GM23338 (cell line): ENCODE results near the gene TCF7L1.

Experiments
- CREB1 ChIP-seq: fragments of 250-450 bp; sonication (Bioruptor Pico); IDR thresholded peaks from 2 replicates; pipeline ENCODE4 v1.5.0; 2020; ENCODE audit warnings: low read depth, mild to moderate bottlenecking, moderate library complexity
- CTCF ChIP-seq, 2 experiments: fragments of 200-600 bp in 1 of 2; sonication (generic) in 1 of 2; conservative IDR thresholded peaks; 2 replicates each; pipeline versions ENCODE4 v1.5.1 to v1.6.1; 2016 to 2017; ENCODE audit warnings: antibody characterized with exemption in 2 of 2, low read depth in 2 of 2, mild to moderate bottlenecking in 2 of 2, moderate library complexity in 1 of 2
- EZH2 ChIP-seq: fragments of 200-600 bp; sonication (generic); IDR thresholded peaks from one replicate; pipeline ENCODE4 v1.8.0; 2017; ENCODE audit warnings: antibody characterized with exemption, mild to moderate bottlenecking, low read depth; ENCODE audit not compliant: unreplicated experiment
- EZH2phosphoT487 ChIP-seq: fragments of 200-600 bp; sonication (generic); IDR thresholded peaks from one replicate; pipeline ENCODE4 v1.8.1; 2018; ENCODE audit warnings: antibody characterized with exemption; ENCODE audit not compliant: unreplicated experiment
- JUNB ChIP-seq: IDR thresholded peaks from one replicate; pipeline ENCODE4 v1.6.1; 2016; ENCODE audit warnings: antibody characterized with exemption; ENCODE audit not compliant: unreplicated experiment
- NANOG ChIP-seq: IDR thresholded peaks from 2 replicates; pipeline ENCODE4 v1.6.1; 2016; ENCODE audit warnings: antibody characterized with exemption, borderline replicate concordance
- POLR2AphosphoS5 ChIP-seq: IDR thresholded peaks from 2 replicates; pipeline ENCODE4 v1.6.1; 2016; ENCODE audit warnings: antibody characterized with exemption, low read depth
- ZNF114 ChIP-seq: fragments of 250-450 bp; sonication (Bioruptor Pico); IDR thresholded peaks from 2 replicates; pipeline ENCODE4 v1.5.0; 2020; ENCODE audit warnings: mild to moderate bottlenecking, moderate library complexity
- ZNF331 ChIP-seq: fragments of 250-450 bp; sonication (Bioruptor Pico); IDR thresholded peaks from 2 replicates; pipeline ENCODE4 v1.5.0; 2020; ENCODE audit warnings: low read depth, mild to moderate bottlenecking, moderate library complexity
- ZNF462 ChIP-seq: fragments of 250-450 bp; sonication (Bioruptor Pico); IDR thresholded peaks from 2 replicates; pipeline ENCODE4 v1.5.0; 2020; ENCODE audit warnings: mild to moderate bottlenecking, moderate library complexity
- TF ChIP-seq, protein P1 (sequence below): IDR thresholded peaks from one replicate; pipeline ENCODE4 v1.6.1; 2018; ENCODE audit warnings: antibody characterized with exemption; ENCODE audit not compliant: unreplicated experiment
- TF ChIP-seq, protein P2 (sequence below): IDR thresholded peaks from 2 replicates; pipeline ENCODE4 v1.6.1; 2016; ENCODE audit warnings: antibody characterized with exemption

GRCh38 chr2:85282914-85283313 lies 149.7 kb downstream of the TCF7L1 start:
- TF ChIP-seq CTCF (conservative IDR thresholded peaks at IDR 0.05; ENCODE audit: low read depth in 2 of 2) (no peak), JUNB (no peak), ZNF114 (CRISPR knock-in tag) (no peak), POLR2AphosphoS5 (no peak), EZH2phosphoT487 (no peak), EZH2 (no peak), CREB1 (no peak), ZNF331 (CRISPR knock-in tag) (no peak), NANOG (no peak), ZNF462 (CRISPR knock-in tag) (no peak)
- TF ChIP-seq, protein P1, sequence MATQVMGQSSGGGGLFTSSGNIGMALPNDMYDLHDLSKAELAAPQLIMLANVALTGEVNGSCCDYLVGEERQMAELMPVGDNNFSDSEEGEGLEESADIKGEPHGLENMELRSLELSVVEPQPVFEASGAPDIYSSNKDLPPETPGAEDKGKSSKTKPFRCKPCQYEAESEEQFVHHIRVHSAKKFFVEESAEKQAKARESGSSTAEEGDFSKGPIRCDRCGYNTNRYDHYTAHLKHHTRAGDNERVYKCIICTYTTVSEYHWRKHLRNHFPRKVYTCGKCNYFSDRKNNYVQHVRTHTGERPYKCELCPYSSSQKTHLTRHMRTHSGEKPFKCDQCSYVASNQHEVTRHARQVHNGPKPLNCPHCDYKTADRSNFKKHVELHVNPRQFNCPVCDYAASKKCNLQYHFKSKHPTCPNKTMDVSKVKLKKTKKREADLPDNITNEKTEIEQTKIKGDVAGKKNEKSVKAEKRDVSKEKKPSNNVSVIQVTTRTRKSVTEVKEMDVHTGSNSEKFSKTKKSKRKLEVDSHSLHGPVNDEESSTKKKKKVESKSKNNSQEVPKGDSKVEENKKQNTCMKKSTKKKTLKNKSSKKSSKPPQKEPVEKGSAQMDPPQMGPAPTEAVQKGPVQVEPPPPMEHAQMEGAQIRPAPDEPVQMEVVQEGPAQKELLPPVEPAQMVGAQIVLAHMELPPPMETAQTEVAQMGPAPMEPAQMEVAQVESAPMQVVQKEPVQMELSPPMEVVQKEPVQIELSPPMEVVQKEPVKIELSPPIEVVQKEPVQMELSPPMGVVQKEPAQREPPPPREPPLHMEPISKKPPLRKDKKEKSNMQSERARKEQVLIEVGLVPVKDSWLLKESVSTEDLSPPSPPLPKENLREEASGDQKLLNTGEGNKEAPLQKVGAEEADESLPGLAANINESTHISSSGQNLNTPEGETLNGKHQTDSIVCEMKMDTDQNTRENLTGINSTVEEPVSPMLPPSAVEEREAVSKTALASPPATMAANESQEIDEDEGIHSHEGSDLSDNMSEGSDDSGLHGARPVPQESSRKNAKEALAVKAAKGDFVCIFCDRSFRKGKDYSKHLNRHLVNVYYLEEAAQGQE: no peak
- TF ChIP-seq, protein P2, sequence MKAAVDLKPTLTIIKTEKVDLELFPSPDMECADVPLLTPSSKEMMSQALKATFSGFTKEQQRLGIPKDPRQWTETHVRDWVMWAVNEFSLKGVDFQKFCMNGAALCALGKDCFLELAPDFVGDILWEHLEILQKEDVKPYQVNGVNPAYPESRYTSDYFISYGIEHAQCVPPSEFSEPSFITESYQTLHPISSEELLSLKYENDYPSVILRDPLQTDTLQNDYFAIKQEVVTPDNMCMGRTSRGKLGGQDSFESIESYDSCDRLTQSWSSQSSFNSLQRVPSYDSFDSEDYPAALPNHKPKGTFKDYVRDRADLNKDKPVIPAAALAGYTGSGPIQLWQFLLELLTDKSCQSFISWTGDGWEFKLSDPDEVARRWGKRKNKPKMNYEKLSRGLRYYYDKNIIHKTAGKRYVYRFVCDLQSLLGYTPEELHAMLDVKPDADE: no peak
